KMS-11 (cell line): ENCODE data around the gene CMTM6.

Source experiments
- H2AFZ ChIP-seq: fragments of 200-600 bp; sonication (generic); 2 replicates; pipeline ENCODE4 v1.6.1; 2016; ENCODE audit warnings: antibody characterized with exemption, mixed run types, low read depth
- H3K27ac ChIP-seq: fragments of 200-600 bp; sonication (generic); 2 replicates; pipeline ENCODE4 v1.6.1; 2016; ENCODE audit warnings: mild to moderate bottlenecking, mixed run types
- H3K27me3 ChIP-seq: fragments of 200-600 bp; sonication (generic); 2 replicates; pipeline ENCODE4 v1.6.1; 2017; ENCODE audit warnings: mild to moderate bottlenecking, low read depth, mixed run types, moderate library complexity; ENCODE audit not compliant: insufficient read depth
- H3K36me3 ChIP-seq: fragments of 200-600 bp; sonication (generic); 2 replicates; pipeline ENCODE4 v1.6.1; 2017; ENCODE audit warnings: mild to moderate bottlenecking, mixed run types; ENCODE audit not compliant: insufficient read depth
- H3K4me1 ChIP-seq: fragments of 200-600 bp; sonication (generic); 2 replicates; pipeline ENCODE4 v1.6.1; 2016; ENCODE audit warnings: mild to moderate bottlenecking, low read depth, mixed run types; ENCODE audit not compliant: poor library complexity, severe bottlenecking
- H3K4me2 ChIP-seq: fragments of 200-600 bp; sonication (generic); 2 replicates; pipeline ENCODE4 v1.7.0; 2016; ENCODE audit warnings: mild to moderate bottlenecking, mixed run types
- H3K4me3 ChIP-seq: fragments of 200-600 bp; sonication (generic); IDR thresholded peaks from 2 replicates; pipeline ENCODE4 v1.6.1; 2017; ENCODE audit warnings: low read depth, low read length, mixed read lengths; ENCODE audit not compliant: insufficient read depth
- H3K79me2 ChIP-seq: fragments of 200-600 bp; sonication (generic); 2 replicates; pipeline ENCODE4 v1.6.1; 2016; ENCODE audit warnings: low read depth, mixed run types; ENCODE audit not compliant: insufficient read depth
- H3K9ac ChIP-seq: fragments of 200-600 bp; sonication (generic); 2 replicates; pipeline ENCODE4 v1.6.1; 2016; ENCODE audit warnings: mild to moderate bottlenecking, mixed run types
- H4K20me1 ChIP-seq: fragments of 200-600 bp; sonication (generic); 2 replicates; pipeline ENCODE4 v1.6.1; 2016; ENCODE audit warnings: mild to moderate bottlenecking, mixed run types; ENCODE audit not compliant: insufficient read depth
- TF ChIP-seq, protein P1 (sequence below): fragments of 200-600 bp; sonication (generic); conservative IDR thresholded peaks from 2 replicates; pipeline ENCODE4 v1.6.1; 2017; ENCODE audit warnings: low read depth, mild to moderate bottlenecking, antibody characterized with exemption, low read length, moderate library complexity, mixed read lengths

Gene CMTM6

DNA sequence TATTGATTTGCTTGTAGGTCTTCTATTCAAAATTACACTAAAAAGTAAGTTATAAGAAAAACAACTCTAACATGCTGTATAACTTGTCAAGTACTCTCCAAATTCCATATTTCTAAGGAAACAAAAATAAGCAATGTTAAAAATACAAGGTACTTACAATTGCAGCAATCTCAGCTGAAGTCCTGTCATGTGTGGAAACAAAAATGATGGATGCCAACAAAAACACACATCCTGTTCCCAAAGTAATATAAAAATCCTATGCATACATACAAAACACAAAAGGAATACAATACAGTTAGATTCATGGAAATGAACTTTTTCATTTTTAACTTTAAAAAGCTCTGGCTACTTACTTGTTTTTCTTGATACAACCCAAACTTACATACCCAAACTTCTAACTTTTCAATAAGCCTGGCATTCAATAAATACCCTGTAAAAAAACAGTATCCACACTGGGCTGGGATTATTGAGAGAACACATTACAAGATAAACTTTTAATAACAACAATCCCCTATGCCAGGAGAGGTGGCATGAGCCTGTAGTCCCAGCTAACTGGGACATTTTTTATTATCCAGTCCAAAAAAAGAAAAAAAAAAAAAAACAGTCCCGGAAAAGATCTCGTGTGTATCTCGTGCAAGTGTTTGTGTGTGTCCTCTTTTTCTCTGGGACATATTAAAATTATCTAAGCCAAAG lies 14.7 kb downstream of the CMTM6 start:
- H2AFZ ChIP-seq: no peak overlapping the region
- no peaks in the 10 kb centered on the region for H3K36me3 ChIP-seq
- H3K27ac ChIP-seq: no peak overlapping the region
- H3K4me1 ChIP-seq: peaks cover 6% of the 10 kb centered on the region
- no peak overlapping the region for H3K4me3 ChIP-seq
- TF ChIP-seq, protein P1, sequence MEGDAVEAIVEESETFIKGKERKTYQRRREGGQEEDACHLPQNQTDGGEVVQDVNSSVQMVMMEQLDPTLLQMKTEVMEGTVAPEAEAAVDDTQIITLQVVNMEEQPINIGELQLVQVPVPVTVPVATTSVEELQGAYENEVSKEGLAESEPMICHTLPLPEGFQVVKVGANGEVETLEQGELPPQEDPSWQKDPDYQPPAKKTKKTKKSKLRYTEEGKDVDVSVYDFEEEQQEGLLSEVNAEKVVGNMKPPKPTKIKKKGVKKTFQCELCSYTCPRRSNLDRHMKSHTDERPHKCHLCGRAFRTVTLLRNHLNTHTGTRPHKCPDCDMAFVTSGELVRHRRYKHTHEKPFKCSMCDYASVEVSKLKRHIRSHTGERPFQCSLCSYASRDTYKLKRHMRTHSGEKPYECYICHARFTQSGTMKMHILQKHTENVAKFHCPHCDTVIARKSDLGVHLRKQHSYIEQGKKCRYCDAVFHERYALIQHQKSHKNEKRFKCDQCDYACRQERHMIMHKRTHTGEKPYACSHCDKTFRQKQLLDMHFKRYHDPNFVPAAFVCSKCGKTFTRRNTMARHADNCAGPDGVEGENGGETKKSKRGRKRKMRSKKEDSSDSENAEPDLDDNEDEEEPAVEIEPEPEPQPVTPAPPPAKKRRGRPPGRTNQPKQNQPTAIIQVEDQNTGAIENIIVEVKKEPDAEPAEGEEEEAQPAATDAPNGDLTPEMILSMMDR: no peak
- no peak overlapping the region for H3K9ac ChIP-seq
- no peaks in the 10 kb centered on the region for H3K27me3 ChIP-seq
- no peaks in the 10 kb centered on the region for H4K20me1 ChIP-seq
- H3K4me2 ChIP-seq: no peak overlapping the region
- H3K79me2 ChIP-seq: no peaks in the 10 kb centered on the region

DNA sequence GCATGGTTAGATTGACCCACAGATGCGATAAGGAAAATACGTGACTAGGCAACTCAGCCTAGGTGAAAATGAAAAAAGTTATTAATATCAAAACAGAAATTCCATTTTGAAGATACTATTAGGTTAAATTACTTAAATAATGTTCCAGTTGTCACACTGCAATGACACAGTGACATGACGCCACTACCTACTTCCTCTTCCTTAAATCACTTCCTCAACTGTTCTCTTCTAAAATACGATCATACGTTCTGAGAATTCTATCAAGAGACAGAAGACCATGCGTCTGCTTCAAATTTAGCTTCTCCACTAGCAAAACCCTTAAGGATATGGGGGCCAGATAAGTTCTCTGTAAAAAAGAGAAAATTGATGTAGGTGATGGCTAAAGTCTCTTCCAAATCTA lies 18.2 kb downstream of the CMTM6 start:
- Histone ChIP-seq H4K20me1 (no peaks in the 10 kb centered on the region), H3K9ac (no peak overlapping the region), H2AFZ (no peak overlapping the region), H3K4me3 (no peak overlapping the region), H3K4me2 (no peak overlapping the region), H3K27ac (no peak overlapping the region), H3K27me3 (no peaks in the 10 kb centered on the region), H3K79me2 (no peaks in the 10 kb centered on the region), H3K36me3 (no peaks in the 10 kb centered on the region), H3K4me1 (no peaks in the 10 kb centered on the region)
- TF ChIP-seq, protein P1: no peak

DNA sequence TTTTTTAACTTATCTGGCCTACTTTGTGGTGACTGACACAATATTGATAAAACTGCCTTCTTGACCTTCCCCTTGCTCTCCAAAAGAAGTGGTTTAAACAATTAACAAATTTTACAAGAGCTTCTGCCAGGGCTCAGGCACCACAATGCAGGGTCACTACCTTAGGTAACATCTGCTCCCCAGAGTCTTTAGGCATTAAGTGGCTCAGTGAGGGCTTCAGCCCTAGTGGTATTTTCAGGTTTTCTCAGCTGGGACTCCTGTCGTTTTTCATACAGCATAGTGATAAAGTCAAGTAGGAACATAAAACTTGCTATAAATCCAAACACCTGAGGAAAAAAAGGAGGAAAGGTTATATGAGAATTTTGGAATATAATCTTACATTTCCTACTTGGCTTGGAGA lies 18.9 kb downstream of the CMTM6 start:
- H4K20me1 ChIP-seq: no peaks in the 10 kb centered on the region
- H3K36me3 ChIP-seq: no peaks in the 10 kb centered on the region
- H3K27me3 ChIP-seq: no peaks in the 10 kb centered on the region
- H3K27ac ChIP-seq: no peak overlapping the region
- no peak overlapping the region for H2AFZ ChIP-seq
- TF ChIP-seq, protein P1: no peak
- H3K4me1 ChIP-seq: no peaks in the 10 kb centered on the region
- no peaks in the 10 kb centered on the region for H3K79me2 ChIP-seq
- no peak overlapping the region for H3K4me2 ChIP-seq
- no peak overlapping the region for H3K9ac ChIP-seq
- H3K4me3 ChIP-seq: no peak overlapping the region

DNA sequence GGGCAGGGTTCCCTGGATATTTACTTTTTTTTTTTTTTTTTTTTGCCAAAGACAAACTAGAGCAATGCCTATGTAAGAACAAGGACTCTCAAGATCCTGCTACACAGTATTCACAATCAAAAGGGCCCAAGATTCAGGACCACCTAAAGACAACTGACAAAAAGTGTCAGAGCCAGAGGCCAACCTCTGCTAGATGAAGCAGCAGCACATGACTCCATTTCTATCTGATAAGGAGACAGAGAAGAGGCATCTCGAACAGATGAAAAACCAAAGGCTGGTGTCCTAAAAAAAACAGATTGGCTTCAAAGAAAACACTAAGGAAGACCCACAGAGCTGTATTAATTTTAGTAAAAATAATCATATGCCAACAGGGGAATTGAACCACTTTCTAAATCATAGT lies 20.0 kb downstream of the CMTM6 start:
- no peaks in the 10 kb centered on the region for H3K4me1 ChIP-seq
- no peaks in the 10 kb centered on the region for H4K20me1 ChIP-seq
- no peak overlapping the region for H3K9ac ChIP-seq
- TF ChIP-seq, protein P1: no peak
- H3K4me2 ChIP-seq: no peak overlapping the region
- H3K27me3 ChIP-seq: no peaks in the 10 kb centered on the region
- H3K27ac ChIP-seq: no peak overlapping the region
- no peaks in the 10 kb centered on the region for H3K79me2 ChIP-seq
- no peak overlapping the region for H2AFZ ChIP-seq
- H3K36me3 ChIP-seq: no peaks in the 10 kb centered on the region
- no peak overlapping the region for H3K4me3 ChIP-seq
